KMS-11 (cell line): ENCODE data around the gene ARFGEF3.
"Not testable (repeated sequence)": the region's sequence is repeated elsewhere in the genome, so short reads cannot be mapped to it uniquely, and the experiment has no call there.

Experiments used
- H2AFZ ChIP-seq: fragments of 200-600 bp; sonication (generic); 2 replicates; pipeline ENCODE4 v1.6.1; 2016; ENCODE audit warnings: antibody characterized with exemption, mixed run types, low read depth
- H3K27ac ChIP-seq: fragments of 200-600 bp; sonication (generic); 2 replicates; pipeline ENCODE4 v1.6.1; 2016; ENCODE audit warnings: mild to moderate bottlenecking, mixed run types
- H3K27me3 ChIP-seq: fragments of 200-600 bp; sonication (generic); 2 replicates; pipeline ENCODE4 v1.6.1; 2017; ENCODE audit warnings: mild to moderate bottlenecking, low read depth, mixed run types, moderate library complexity; ENCODE audit not compliant: insufficient read depth
- H3K36me3 ChIP-seq: fragments of 200-600 bp; sonication (generic); 2 replicates; pipeline ENCODE4 v1.6.1; 2017; ENCODE audit warnings: mild to moderate bottlenecking, mixed run types; ENCODE audit not compliant: insufficient read depth
- H3K4me1 ChIP-seq: fragments of 200-600 bp; sonication (generic); 2 replicates; pipeline ENCODE4 v1.6.1; 2016; ENCODE audit warnings: mild to moderate bottlenecking, low read depth, mixed run types; ENCODE audit not compliant: poor library complexity, severe bottlenecking
- H3K4me2 ChIP-seq: fragments of 200-600 bp; sonication (generic); 2 replicates; pipeline ENCODE4 v1.7.0; 2016; ENCODE audit warnings: mild to moderate bottlenecking, mixed run types
- H3K4me3 ChIP-seq: fragments of 200-600 bp; sonication (generic); IDR thresholded peaks from 2 replicates; pipeline ENCODE4 v1.6.1; 2017; ENCODE audit warnings: low read depth, low read length, mixed read lengths; ENCODE audit not compliant: insufficient read depth
- H3K79me2 ChIP-seq: fragments of 200-600 bp; sonication (generic); 2 replicates; pipeline ENCODE4 v1.6.1; 2016; ENCODE audit warnings: low read depth, mixed run types; ENCODE audit not compliant: insufficient read depth
- H3K9ac ChIP-seq: fragments of 200-600 bp; sonication (generic); 2 replicates; pipeline ENCODE4 v1.6.1; 2016; ENCODE audit warnings: mild to moderate bottlenecking, mixed run types
- H4K20me1 ChIP-seq: fragments of 200-600 bp; sonication (generic); 2 replicates; pipeline ENCODE4 v1.6.1; 2016; ENCODE audit warnings: mild to moderate bottlenecking, mixed run types; ENCODE audit not compliant: insufficient read depth
- CTCF ChIP-seq: fragments of 200-600 bp; sonication (generic); conservative IDR thresholded peaks from 2 replicates; pipeline ENCODE4 v1.6.1; 2017; ENCODE audit warnings: low read depth, mild to moderate bottlenecking, antibody characterized with exemption, low read length, moderate library complexity, mixed read lengths

Gene ARFGEF3

DNA sequence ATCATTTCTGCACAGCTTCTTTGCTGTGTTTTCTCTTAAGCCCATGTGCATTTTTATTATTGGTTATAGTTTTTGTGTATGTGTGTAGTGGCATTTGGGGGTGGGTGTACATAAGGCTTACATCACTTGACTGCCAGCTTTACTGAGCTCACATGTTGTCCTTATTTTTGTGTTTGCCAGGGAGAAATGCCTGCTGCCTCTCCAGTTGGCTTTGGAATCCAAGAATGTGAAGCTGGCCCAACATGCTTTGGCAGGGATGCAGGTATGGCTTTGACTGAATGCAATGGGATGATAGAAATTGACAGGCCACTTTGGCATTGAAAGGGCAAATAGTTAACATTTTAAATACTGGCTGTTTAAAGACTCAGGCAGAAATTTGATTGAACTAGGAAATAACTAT is 45.1 kb downstream of the ARFGEF3 start:
- H3K4me1 ChIP-seq: no peaks in the 10 kb centered on the region
- no peak overlapping the region for H3K4me3 ChIP-seq
- H3K4me2 ChIP-seq: no peak overlapping the region
- no peak overlapping the region for H3K27ac ChIP-seq
- TF ChIP-seq CTCF: no peak
- no peaks in the 10 kb centered on the region for H3K36me3 ChIP-seq
- no peaks in the 10 kb centered on the region for H4K20me1 ChIP-seq
- H2AFZ ChIP-seq: no peak overlapping the region
- no peak overlapping the region for H3K9ac ChIP-seq
- no peaks in the 10 kb centered on the region for H3K79me2 ChIP-seq
- no peaks in the 10 kb centered on the region for H3K27me3 ChIP-seq

DNA sequence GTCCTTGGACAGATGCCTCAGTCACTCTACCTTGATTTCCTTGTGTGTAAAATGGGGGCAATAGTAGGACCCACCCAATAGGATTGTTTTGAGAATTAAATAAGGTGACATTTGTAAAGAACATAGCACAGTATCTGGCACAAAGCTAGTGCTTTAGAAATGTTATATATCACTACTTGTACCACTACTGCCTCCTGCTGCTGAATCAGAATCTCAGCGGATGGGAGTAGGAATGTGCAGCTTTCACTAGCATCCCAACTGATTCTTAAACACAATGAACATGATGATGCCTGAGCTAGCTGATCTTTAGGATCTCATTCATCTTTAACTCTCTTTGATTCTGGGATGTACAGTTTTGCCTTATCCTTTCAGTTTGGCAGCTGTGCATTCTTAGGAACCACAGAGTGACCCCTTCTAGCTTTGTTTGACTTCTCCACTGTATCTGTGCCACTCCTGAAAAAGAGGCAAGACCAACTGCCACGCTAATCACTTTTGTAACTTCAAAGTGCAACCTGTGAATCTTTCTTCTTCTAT is 49.4 kb downstream of the ARFGEF3 start:
- no peaks in the 10 kb centered on the region for H3K27me3 ChIP-seq
- H2AFZ ChIP-seq: no peak overlapping the region
- TF ChIP-seq CTCF: no peak
- H3K4me3 ChIP-seq: no peak overlapping the region
- no peaks in the 10 kb centered on the region for H4K20me1 ChIP-seq
- H3K36me3 ChIP-seq: no peaks in the 10 kb centered on the region
- H3K4me2 ChIP-seq: no peak overlapping the region
- H3K4me1 ChIP-seq: no peaks in the 10 kb centered on the region
- H3K27ac ChIP-seq: no peak overlapping the region
- H3K79me2 ChIP-seq: no peaks in the 10 kb centered on the region
- H3K9ac ChIP-seq: no peak overlapping the region

DNA sequence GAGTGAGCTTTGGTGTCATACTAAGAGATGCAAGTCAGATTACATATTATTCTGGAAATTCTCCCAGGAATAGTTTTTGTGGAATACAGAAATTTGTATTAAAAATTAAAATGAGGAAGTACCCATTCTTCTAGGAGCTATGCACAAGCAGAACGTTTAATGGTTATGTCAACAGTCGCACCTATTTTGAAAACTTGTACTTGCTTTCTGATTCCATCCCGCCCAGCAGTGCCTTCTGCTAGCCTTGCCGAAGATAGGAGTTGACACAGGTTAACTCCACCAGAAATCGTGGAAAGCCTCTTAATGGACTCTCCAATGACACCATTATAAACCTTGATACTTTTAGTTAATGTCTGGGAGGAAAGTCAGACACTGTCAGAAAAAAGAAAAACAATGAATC is 49.9 kb downstream of the ARFGEF3 start:
- no peaks in the 10 kb centered on the region for H3K27me3 ChIP-seq
- H3K79me2 ChIP-seq: no peaks in the 10 kb centered on the region
- H3K4me2 ChIP-seq: no peak overlapping the region
- H3K36me3 ChIP-seq: no peaks in the 10 kb centered on the region
- no peak overlapping the region for H3K9ac ChIP-seq
- no peaks in the 10 kb centered on the region for H3K4me1 ChIP-seq
- no peak overlapping the region for H3K27ac ChIP-seq
- no peak overlapping the region for H2AFZ ChIP-seq
- no peak overlapping the region for H3K4me3 ChIP-seq
- TF ChIP-seq CTCF: no peak
- no peaks in the 10 kb centered on the region for H4K20me1 ChIP-seq

- H3K4me3 ChIP-seq, H3K36me3 ChIP-seq, H3K9ac ChIP-seq, H4K20me1 ChIP-seq, H3K27me3 ChIP-seq, H3K79me2 ChIP-seq, H3K4me1 ChIP-seq, H3K4me2 ChIP-seq, H3K27ac ChIP-seq, H2AFZ ChIP-seq: not testable (repeated sequence)
These were observed 50.8 kb downstream of the ARFGEF3 start for GRCh38 chr6:138212530-138212929.

- Histone ChIP-seq H3K36me3 (no peaks in the 10 kb centered on the region), H4K20me1 (no peaks in the 10 kb centered on the region)
These were observed 53.5 kb downstream of the ARFGEF3 start for GRCh38 chr6:138215093-138215782.

More at GRCh38 chr6:138215093-138215782, 53.5 kb downstream of the ARFGEF3 start:
- Histone ChIP-seq H3K9ac (no peak overlapping the region), H3K4me2 (no peak overlapping the region), H3K79me2 (no peaks in the 10 kb centered on the region), H3K27ac (no peak overlapping the region), H3K4me3 (no peak overlapping the region), H3K27me3 (no peaks in the 10 kb centered on the region), H3K4me1 (no peaks in the 10 kb centered on the region), H2AFZ (no peak overlapping the region)
- no peak for TF ChIP-seq CTCF
